Hippocampal formation (tissue), 2 donors: ENCODE results near the gene MED1.
A peak's percentile ranks its signal among the peaks of the same experiment; 100 is the strongest.
"Not testable (repeated sequence)": the region's sequence is repeated elsewhere in the genome, so short reads cannot be mapped to it uniquely, and the experiment has no call there.

ENCODE experiments used
- DNase-seq, 2 donors: peaks; one replicate each; lab custom pipeline; 2025; lab: John Stamatoyannopoulos, UW

Gene MED1

DNA sequence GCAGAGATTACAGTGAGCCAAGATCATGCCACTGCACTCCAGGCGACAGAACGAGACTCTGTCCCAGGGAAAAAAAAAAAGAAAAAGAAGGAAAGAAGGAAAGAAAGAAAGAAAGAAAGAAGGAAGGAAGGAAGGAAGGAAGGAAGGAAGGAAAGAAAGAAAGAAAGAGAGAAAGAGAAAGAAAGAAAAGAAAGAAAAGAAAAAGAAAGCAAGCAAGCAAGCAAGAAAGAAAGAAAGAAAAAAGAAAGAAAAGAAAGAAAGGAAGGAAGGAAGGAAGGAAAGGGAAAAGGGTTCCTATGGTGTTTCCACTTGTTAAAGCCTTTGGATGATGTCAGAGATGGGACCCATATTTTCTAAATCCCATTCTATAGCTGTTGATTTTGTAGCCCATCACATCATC lies 11.2 kb downstream of the MED1 start:
- not testable (repeated sequence) for DNase-seq

DNA sequence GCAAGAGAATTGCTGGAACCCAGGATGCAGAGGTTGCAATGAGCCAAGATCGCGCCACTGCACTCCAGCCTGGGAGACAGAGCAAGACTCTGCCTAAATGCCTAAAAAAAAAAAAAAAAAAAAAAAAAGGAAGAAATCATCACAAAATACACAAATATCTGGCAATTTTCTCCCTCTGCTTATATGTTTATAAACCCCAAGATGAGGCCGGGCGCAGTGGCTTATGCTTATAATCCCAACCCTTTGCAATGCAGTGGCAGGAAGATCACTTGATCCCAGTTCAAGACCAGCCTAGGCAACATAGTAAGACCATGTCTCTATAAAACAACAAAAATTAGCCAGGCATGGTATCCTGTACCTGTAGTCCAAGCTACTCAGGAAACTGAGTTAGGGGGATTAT lies 21.5 kb downstream of the MED1 start:
- no peak for DNase-seq

DNA sequence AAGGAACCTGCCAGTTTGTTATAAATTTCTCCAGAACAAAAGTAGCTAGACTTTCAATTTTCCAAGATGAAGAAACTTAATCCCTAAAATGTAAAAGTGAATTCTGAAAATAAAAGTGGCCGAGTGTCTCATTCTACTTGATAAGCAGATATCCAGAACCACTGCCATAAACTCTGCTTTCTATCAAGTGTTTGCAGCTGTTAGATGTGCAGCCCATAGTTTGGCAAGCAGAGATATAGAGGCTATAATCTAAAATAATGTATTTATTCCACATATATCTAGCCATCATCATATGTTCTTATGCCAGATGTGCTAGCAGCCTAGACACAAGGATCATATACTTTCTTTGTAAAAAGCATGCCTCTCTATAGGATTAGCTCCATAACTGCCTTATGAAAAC lies 34.9 kb downstream of the MED1 start:
- DNase-seq = no peak

DNA sequence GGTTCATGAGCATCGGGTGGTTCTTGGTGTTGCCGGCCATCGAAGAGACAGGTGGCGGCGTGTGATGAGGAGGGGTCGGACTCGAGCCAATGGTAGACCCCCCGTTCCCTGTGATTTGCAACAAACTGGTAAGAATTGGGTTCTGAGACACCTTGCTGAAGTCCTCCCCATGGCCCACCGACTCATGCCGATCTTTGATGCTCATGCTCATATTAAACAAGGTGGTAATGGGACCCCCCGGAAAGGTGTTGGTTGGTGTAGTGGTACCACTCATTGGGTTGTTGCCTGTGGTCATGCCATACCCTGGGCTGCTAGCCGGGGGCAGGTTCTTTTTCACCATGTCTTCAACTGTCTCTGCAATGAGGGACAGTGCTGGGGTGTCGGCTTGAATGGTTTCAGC lies 40.8 kb downstream of the MED1 start:
- DNase-seq = no peak

DNA sequence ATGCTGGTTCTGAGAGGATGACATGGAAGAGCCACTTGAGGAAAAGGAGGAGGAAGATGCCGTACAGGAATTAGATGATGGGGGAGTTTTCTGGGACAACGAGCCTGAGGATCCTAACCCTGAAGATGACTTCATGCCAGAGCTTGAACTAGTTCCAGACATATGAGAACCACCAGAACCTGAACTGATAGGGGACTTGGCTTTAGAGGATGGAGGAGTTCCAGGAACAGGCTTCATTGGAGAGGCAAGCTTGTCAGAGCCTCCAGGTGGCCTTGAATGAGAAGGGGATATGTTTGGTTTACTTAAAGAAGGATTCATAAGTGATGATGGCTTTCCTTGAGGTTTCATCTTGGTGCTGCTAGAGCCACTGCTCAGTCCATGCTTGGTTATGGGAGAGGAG lies 42.7 kb downstream of the MED1 start:
- DNase-seq = no peak

DNA sequence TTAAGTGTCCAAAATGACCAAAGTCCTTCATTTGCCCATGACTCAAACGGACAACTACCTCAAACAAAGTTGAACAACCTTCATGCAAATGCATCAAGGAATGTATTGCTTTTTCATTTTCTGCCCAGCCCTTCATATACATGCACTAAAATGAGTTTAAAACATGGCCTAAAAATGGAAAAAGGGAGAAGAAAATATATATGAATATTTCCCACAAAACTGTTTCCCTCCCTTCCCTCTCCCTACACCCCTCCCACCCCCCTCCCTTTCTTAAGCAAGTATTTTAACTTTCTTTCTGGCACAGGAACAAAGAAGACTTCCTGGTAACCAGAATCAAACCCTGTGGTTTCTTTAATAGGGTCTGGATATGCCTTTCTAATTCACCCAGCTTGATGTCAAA lies 44.1 kb downstream of the MED1 start:
- DNase-seq = no peak

DNA sequence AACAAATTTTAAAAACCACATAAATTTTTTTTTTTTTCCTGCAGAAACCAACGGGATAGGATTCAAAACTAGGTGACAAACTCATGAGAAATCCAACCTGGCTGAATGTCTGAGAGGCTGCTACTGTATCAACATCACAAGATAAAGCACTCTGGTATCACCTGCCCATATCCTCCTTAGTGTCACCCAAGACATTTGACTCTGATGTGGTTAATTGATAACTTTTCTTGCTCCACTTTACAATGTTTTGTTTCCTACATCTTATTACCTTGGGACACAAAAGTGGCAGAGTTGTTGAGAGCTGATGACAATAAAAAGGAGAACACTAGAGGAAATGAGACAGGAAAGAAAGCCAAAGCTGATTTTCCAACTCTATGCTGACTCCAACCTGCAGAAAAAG lies 45.6 kb downstream of the MED1 start:
- DNase-seq = no peak

DNA sequence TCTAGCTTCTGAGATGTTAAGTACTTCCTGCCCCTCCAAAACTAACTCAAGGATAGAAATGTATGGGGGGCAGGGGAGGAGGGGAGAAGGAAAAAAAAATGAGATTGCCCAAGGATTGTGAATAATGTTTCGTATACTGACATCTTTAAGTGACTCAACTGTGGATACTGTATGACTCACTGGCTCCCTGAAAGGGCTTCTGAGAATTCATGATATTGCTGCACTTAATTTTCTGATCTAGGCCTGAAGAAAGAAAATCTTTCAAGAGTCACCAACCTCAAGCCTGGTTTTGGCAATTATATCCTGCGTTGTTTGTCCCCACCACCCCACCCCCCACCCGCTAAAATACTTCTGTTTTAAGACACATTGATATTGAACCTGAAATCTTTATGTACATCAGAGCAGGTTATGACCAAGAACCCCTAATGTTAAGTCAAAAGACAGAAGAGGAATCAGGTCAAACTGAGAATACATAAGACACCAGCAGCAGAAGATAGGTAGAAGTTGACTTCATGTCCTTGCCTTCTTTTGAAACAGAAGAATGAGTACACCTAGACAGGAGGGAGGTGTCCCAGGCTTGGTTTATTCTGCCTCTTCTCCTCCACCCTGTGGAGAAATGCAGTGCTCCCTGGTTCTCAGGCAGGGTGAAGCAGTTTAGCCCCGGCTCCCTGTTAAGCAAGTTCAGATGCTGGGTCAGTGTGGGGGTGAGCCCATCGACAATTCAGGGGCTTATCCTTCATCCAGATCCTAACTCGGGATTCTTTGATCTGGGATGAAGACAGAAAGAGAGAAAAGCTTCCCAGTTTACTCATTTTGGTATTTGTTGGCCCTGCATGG lies 46.3 kb downstream of the MED1 start:
- DNase-seq = no peak

DNA sequence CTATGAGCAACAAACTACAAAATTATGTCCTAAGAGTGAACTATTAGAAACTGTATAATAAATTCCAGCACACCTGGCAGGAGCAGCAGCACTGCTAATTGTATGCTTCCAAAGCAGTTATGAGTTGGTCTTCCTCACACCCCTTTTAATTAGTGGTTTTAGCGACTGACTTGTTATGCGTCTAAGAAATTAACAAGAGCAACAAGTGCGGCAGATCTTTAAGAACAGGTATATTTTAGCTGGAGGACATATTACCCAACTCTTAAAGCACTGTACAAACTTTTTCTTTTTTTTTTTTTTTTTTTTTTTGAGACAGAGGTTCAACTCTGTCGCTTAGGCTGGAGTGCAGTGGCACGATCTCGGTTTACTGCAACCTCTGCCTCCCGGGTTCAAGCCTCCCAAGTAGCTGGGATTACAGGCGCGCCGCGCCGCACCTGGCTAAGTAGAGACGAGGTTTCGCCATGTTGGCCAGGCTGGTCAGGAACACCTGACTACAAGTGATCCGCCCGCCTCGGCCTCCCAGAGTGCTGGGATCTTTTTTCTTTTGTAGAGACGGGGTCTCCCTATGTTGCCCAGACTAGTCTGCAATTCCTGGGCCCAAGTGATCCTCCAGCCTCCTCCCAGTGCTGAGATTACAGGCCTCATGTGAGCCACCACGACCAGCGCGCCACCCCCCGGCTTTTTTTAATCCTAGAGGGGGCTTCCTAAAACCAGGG lies 48.0 kb downstream of the MED1 start:
- no peak for DNase-seq

DNA sequence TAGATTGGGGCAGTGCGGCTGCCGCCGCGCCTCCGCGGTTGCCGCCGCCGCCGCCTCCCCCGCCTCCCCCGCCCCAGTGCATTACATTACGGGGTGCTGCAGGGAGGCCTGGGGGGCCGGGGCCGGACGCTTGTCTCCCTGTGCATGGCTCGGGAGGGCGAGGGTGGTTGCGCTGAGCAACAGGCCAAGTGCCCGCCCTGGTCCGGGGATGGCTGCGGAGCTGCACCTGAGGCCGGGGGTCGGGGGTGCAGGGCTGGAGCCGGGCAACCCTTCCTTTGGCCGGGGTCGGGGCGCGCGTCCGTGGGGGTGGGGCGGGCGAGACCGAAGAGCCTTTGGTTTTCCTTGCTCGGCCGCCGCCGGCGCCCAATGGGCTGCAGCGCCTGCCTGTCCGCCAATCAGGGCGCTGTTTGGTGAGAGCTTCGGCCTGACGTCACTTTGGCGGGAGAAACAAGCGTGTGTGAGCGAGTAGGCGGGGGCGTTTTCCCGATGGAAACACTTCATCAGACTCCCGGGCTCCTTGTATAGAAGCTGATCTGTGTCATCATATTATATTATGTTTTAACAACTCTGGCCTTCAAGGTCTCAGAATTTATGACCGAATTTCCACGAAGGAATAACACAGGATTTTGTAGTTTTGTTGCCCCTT lies 48.7 kb downstream of the MED1 start:
- peak; percentile 88 for DNase-seq

DNA sequence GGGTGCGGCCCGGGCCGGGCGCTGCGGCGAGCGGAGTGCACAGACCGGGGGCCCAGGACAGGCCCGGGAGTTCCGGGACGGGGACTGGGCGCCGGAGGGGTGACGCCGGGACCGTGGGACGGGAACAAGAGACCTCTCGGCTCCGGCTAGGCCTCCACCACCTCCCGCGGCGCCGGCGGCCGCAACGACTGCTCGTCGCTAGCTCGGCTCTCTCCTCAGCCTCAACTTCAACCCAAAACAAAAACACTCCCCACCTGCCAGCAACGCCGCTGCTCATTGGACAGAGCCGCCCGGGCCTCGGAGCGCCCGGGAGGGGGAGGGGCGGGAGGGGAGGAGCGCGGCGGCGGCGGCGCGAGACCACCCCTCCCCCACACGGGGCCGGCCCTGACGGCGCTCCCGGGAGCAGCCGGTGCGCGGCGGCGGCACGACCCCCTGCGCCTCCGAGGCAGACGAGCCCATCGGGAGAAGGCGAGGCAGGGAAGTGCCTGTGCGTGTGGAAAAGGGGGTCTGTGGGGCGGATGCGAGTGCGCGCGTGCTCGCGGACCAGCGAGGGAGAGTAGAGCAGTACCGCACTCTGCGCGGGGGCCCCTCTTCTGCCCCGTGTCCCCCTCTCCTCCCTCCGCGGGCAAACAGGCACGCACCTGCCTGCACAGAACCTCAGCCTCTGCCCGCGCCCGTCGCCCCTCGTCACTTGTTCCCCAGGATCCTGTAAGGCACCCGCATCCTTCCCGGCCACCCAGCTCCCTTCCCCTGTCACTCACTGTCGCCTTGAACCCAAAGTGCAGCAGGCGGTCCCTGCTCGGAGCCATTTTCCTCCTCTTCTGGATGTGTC lies 49.4 kb downstream of the MED1 start, which contains the start of gene FBXL20:
TSS of gene FBXL20 (minus strand) at position 215 of the 832 bp plus-strand sequence. CDS start 224 bp downstream, outside the sequence.
- DNase-seq = peak; percentile 83 to 88

DNA sequence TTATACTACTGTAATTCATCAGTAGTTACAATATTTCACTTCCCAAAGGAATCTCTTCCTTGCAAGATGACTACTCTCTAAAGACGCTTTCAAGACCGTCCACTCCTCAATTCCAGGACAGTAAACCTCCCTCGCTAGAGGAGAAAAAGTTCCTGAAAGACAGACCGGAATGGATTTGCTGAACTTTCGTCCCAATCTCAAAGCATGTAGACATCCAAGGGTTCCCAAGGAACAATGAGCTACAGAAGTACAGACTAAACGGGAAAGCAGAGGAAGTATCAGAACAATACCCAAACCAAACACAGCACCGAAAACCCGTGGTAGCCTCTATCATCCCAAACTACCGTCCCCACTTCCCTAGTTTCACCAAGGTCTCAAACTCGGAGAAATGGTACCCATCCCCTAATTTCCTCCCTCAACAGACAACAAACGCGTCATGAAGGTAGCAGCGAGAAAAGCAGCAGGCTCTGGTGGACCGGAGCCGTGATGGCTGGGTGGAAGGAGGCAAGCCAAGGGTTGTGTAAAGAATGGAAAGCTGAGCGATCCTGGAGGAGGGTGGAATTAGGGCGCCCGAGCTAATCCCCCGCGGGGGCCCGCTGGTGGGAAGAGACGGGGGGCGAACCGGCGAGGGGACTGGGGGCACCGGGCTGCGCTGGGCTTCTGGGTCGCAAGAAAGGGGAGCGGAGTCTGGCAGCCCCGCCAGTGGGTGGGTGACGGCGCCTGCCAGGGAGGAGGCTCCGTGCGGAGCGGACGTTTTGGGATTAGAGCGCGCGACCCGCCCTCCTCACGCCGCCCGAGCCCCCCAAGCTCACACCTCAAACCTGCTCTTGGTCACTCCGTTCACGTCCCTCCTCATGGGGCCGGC lies 50.3 kb downstream of the MED1 start:
- DNase-seq = no peak

DNA sequence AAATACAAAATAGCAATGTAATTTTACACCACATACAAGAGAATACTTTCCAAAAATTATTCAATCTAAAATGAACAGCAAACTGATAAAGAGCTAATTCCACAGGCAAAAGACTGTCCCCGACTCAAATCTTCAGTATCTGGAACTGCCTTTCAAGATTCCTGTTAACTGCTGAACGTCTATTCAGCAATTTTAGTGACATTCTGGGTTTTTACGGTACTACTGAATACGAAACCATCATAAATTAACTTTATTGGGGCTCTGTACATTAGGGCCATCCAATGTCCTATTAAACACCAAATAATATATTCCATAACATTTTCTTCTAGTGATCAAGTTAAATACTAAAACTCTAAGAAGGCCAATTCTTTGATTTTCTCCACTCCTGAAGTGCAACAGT lies 51.3 kb downstream of the MED1 start:
- no peak for DNase-seq

DNA sequence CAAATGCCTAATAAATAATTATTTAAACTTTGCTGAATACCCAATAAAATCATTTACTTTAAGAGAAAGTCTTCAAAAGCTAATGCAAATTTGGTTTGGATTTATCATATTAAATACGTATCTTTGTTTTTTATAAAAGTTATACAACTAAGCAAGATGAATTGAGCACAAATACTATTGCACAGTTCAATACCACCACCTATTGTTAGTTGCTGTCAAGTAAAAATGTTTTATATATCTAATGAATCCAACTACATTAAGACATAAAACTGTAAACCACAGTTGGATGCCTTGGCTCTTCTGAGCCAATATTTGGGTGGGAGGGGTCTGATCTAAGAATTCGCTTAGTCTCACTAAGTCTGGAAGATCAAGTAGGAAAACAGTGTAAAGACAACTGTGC lies 57.3 kb downstream of the MED1 start:
- no peak for DNase-seq

DNA sequence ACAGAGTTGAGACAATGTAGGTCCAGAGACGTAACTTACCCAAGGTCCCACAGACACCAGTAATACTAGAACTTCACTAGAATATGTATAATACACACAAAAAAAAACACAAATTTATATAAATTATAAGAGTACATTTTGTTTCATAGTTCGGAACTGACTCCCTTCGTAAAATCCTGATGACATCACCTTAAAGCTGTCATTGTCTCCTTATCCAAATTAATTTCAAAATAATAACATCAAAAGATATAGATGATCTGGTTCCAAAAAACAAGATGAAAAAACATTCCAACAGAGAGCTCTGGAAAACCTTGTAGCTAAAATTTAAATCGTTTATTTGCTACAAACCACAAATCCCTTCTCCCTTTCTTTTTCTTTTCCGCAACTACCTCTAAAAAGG lies 59.6 kb downstream of the MED1 start:
- no peak for DNase-seq

DNA sequence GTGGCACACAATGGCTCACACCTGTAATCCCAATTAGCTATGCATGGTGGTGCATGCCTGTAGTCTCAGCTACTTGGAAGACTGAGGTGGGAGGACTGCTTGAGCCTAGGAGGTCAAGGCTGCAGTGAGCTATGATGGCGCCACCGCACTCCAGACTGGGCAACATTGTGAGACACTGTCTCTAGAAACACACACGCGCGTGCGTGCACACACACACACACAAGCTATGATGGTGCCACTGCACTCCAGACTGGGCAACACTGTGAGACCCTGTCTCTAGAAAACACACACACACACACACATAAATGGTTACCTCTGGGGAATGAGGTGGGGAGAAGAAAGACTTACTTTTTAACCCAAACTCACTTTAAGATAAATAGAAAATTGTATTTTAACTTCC lies 66.0 kb downstream of the MED1 start:
- DNase-seq = no peak

DNA sequence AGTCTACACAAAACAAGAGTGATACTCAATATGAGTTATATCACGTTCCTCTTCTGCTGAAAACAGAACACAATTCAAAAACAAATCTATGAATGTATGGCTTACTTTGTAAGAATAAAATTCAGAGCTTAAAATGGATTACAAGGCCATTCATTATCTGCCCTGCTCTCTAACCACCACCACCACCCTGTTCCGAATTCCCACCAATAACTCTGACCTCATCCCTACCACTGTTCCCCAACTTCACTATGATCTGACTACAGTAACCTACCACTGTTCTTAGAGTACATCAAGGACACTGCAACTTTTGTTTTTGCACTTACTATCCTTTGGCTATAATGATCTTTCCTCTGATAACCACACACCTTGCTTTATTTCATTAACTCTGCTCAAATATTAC lies 70.9 kb downstream of the MED1 start:
- DNase-seq = no peak

DNA sequence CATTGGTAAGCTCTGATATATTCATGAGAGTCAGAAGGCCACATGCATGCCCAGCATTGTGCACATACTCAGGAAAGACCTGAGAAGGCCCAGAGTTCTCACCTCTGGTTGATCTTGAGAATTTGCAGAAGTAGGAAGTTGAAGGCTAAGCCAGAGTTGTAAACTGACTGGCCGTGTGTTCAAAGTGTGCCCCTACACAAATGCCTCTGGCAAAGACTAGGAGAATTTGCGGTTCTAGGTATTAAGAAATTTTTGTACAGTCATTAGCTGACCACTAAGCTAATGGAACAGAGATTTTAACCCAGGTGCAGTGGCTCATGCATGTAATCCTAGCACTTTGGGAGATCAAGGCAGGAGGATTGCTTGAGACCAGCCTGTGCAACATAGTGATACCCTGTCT lies 74.6 kb downstream of the MED1 start:
- no peak for DNase-seq

DNA sequence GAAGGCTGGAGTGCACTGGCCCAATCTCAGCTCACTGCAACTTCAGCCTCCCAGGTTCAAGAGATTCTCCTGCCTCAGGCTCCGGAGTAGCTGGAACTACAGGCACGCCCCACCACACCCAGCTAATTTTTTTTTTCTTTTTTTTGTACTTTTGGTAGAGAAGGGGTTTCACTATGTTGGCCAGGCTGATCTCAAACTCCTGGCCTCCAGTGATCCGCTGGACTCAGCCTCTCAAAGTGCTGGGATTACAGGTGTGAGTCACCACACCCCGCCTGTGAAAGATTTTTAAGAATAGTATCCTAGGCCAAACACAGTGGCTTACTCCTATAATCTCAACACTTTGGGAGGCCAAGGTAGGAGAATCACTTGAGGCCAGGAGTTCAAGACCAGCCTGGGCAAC lies 83.3 kb downstream of the MED1 start:
- not testable (repeated sequence) for DNase-seq

DNA sequence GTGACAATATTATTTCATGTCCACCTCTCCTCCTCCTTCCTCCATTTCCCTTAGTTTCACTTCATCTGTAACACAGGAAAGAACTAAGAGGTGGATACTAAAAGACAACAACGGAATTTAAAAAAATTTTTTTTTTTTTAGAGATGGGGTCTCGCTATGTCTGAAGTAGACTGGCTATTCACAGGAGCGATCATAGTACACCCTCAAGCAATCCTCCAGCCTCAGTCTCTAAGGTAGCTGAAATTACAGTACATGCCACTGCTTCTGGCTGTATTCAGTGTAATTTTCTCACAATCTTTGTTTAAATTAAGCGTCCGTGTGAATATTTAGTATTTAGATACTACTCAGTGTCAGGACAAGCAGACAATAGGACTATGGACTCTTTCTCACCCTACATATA lies 85.2 kb downstream of the MED1 start:
- DNase-seq = no peak

DNA sequence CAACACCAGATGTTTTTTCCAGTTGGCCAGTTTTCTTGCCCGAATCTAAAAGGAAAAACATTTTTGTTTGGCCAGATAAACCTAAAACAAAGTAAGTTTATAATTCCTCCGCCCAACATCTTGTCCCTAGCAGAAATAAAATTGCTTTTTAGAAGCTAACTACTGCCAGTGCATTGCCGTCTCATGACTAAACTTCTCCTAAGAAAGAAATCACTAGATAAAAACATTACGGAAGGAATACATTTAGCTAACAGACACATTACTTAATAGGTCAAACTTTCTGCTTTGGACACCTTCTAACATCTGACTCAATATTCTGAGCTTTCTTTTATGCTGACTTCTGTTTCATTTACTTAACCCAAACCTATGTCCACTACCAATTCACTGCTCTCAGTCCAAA lies 85.8 kb downstream of the MED1 start:
- DNase-seq = no peak
